Prostate gland (tissue), 2 donors: ENCODE results near the gene CLDN6.

Experiments
- POLR2A ChIP-seq: fragments of 450-650 bp; IDR thresholded peaks from one replicate; pipeline ENCODE4 v1.6.1; 2016; ENCODE audit warnings: antibody characterized with exemption, mild to moderate bottlenecking
- TF ChIP-seq, protein P1 (sequence below), 4 experiments: fragments of 200-600 bp in 2 of 4; fragments of 450-650 bp in 2 of 4; sonication (generic) in 2 of 4; IDR thresholded peaks; 1 replicate in 3 of 4; 2 replicates in 1 of 4; pipeline ENCODE4 v1.5.1; 2016 to 2019; ENCODE audit warnings: antibody characterized with exemption in 4 of 4, mild to moderate bottlenecking in 2 of 4, moderate library complexity in 2 of 4

GRCh38 chr16:3007059-3007956 lies 10.7 kb downstream of the CLDN6 start:
- TF ChIP-seq, protein P1, sequence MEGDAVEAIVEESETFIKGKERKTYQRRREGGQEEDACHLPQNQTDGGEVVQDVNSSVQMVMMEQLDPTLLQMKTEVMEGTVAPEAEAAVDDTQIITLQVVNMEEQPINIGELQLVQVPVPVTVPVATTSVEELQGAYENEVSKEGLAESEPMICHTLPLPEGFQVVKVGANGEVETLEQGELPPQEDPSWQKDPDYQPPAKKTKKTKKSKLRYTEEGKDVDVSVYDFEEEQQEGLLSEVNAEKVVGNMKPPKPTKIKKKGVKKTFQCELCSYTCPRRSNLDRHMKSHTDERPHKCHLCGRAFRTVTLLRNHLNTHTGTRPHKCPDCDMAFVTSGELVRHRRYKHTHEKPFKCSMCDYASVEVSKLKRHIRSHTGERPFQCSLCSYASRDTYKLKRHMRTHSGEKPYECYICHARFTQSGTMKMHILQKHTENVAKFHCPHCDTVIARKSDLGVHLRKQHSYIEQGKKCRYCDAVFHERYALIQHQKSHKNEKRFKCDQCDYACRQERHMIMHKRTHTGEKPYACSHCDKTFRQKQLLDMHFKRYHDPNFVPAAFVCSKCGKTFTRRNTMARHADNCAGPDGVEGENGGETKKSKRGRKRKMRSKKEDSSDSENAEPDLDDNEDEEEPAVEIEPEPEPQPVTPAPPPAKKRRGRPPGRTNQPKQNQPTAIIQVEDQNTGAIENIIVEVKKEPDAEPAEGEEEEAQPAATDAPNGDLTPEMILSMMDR (IDR thresholded peaks at IDR 0.05), result no peak
- TF ChIP-seq POLR2A, result no peak
